A549 (cell line): ENCODE measurements around the gene LUZP2. TPM values are rescaled to one million over a fixed set of nuclear protein-coding genes. Genes with fewer than 3 reads are reported as not detected.

Experiments used
- ATAC-seq, 2 experiments: fragments of 200-7000 bp in 1 of 2; fragments of >200 bp in 1 of 2; cut with Nextera tagmentation in 1 of 2; cut with Tn5 transposase in 1 of 2; 3 replicates each; pipeline versions ENCODE4 v1.8.0 to v1.9.1; 2018 to 2020; ENCODE audit warnings: mild to moderate bottlenecking in 1 of 2, moderate library complexity in 1 of 2
- CTCF ChIA-PET: fragments of 300-600 bp; sonication (Branson Sonifier 250); formaldehyde crosslinking; extraction: SDS; loops from one replicate; lab custom pipeline; 2021; ENCODE audit warnings: antibody characterized with exemption, inconsistent platforms; lab: Yijun Ruan, JAX
- POLR2A ChIA-PET: fragments of 350-600 bp; formaldehyde crosslinking; extraction: SDS; loops from one replicate; lab custom pipeline; 2021; ENCODE audit warnings: antibody characterized with exemption, inconsistent platforms; lab: Yijun Ruan, JAX
- DNase-seq, 2 experiments: peaks; one replicate each; pipeline versions ENCODE4 v3.0.0 to v3.0.0-alpha.2; 2011 to 2016; ENCODE audit warnings: low read depth in 1 of 2, low spot score in 1 of 2
- FAIRE-seq: peaks from 2 replicates; lab custom pipeline; 2011; peaks lifted over from hg19 to GRCh38; lab: Jason Lieb, UNC
- H3K27ac ChIP-seq, 2 experiments: fragments of >200 bp; sonication (Bioruptor Twin); formaldehyde crosslinking; 3 replicates each; pipeline ENCODE4 v1.5.1; 2016 to 2017
- H3K4me1 ChIP-seq: fragments of >200 bp; sonication (Bioruptor Twin); formaldehyde crosslinking; 3 replicates; pipeline ENCODE4 v1.6.1; 2016
- H3K4me2 ChIP-seq: fragments of >200 bp; sonication (Bioruptor Twin); formaldehyde crosslinking; 3 replicates; pipeline ENCODE4 v1.6.1; 2016
- H3K4me3 ChIP-seq: fragments of >200 bp; sonication (Bioruptor Twin); formaldehyde crosslinking; 3 replicates; pipeline ENCODE4 v1.5.1; 2016
- H3K9me3 ChIP-seq: fragments of >200 bp; sonication (Bioruptor Twin); formaldehyde crosslinking; 3 replicates; pipeline ENCODE4 v1.6.1; 2016
- BHLHE40 ChIP-seq: IDR thresholded peaks from 2 replicates; pipeline ENCODE4 v1.6.1; 2012; ENCODE audit warnings: low read depth, low read length, inconsistent platforms
- CBX2 ChIP-seq: fragments of 200-600 bp; sonication (generic); IDR thresholded peaks from 2 replicates; pipeline ENCODE4 v1.6.1; 2016; ENCODE audit warnings: low read depth, mild to moderate bottlenecking, borderline replicate concordance
- CBX8 ChIP-seq: fragments of 200-600 bp; sonication (generic); IDR thresholded peaks from 2 replicates; pipeline ENCODE4 v1.6.1; 2016
- CHD4 ChIP-seq: fragments of 200-600 bp; sonication (generic); IDR thresholded peaks from 2 replicates; pipeline ENCODE4 v1.6.1; 2016; ENCODE audit warnings: antibody characterized with exemption, mild to moderate bottlenecking, borderline replicate concordance
- E2F6 ChIP-seq: IDR thresholded peaks from 2 replicates; pipeline ENCODE4 v1.6.1; 2012; ENCODE audit warnings: low read depth, borderline replicate concordance
- EHMT2 ChIP-seq: fragments of 200-600 bp; sonication (generic); IDR thresholded peaks from 2 replicates; pipeline ENCODE4 v1.6.1; 2016; ENCODE audit warnings: antibody characterized with exemption, low read depth, mild to moderate bottlenecking, moderate library complexity
- EP300 ChIP-seq, 2 experiments: fragments of >200 bp; sonication (Bioruptor Twin); formaldehyde crosslinking; IDR thresholded peaks; 2 replicates in 1 of 2; 3 replicates in 1 of 2; pipeline ENCODE4 v1.6.1; 2016 to 2017
- ESRRA ChIP-seq: fragments of 150-350 bp; IDR thresholded peaks from 2 replicates; pipeline ENCODE4 v1.6.1; 2014; ENCODE audit warnings: mild to moderate bottlenecking, low read length, borderline replicate concordance
- FOSB ChIP-seq: fragments of 250-450 bp; sonication (Bioruptor Pico); IDR thresholded peaks from 2 replicates; pipeline ENCODE4 v1.5.0; 2020; ENCODE audit warnings: mild to moderate bottlenecking, moderate library complexity
- FOSL2 ChIP-seq, 2 experiments: fragments of 450-650 bp in 1 of 2; fragments of >200 bp in 1 of 2; sonication (Bioruptor Twin) in 1 of 2; formaldehyde crosslinking; IDR thresholded peaks; 2 replicates each; pipeline versions ENCODE4 v1.5.0 to v1.6.1; 2016 to 2020; ENCODE audit warnings: mild to moderate bottlenecking in 1 of 2, moderate library complexity in 1 of 2
- HES2 ChIP-seq: fragments of >200 bp; sonication (Bioruptor Twin); formaldehyde crosslinking; IDR thresholded peaks from 2 replicates; pipeline ENCODE4 v1.6.1; 2016
- HEYL ChIP-seq: fragments of 250-450 bp; sonication (Bioruptor Pico); IDR thresholded peaks from 2 replicates; pipeline ENCODE4 v1.8.0; 2021; ENCODE audit warnings: mild to moderate bottlenecking, moderate library complexity
- HOXB5 ChIP-seq: fragments of 250-450 bp; sonication (Bioruptor Pico); IDR thresholded peaks from 2 replicates; pipeline ENCODE4 v1.5.0; 2020; ENCODE audit warnings: mild to moderate bottlenecking, moderate library complexity
- KDM1A ChIP-seq: fragments of 200-600 bp; sonication (generic); IDR thresholded peaks from 2 replicates; pipeline ENCODE4 v1.6.1; 2016; ENCODE audit warnings: low read depth, mild to moderate bottlenecking
- NFE2L2 ChIP-seq: fragments of 150-350 bp; conservative IDR thresholded peaks from 2 replicates; pipeline ENCODE4 v1.6.1; 2014; ENCODE audit warnings: low read length
- PBX3 ChIP-seq: IDR thresholded peaks from 2 replicates; pipeline ENCODE4 v1.6.1; 2012
- RAD21 ChIP-seq, 2 experiments: fragments of >200 bp in 1 of 2; sonication (Bioruptor Twin) in 1 of 2; formaldehyde crosslinking in 1 of 2; IDR thresholded peaks in 1 of 2; conservative IDR thresholded peaks in 1 of 2; 2 replicates in 1 of 2; 3 replicates in 1 of 2; pipeline ENCODE4 v1.6.1; 2012 to 2018; ENCODE audit warnings: inconsistent platforms in 1 of 2
- RARB ChIP-seq: fragments of 250-450 bp; sonication (Bioruptor Pico); IDR thresholded peaks from 2 replicates; pipeline ENCODE4 v1.8.0; 2021; ENCODE audit warnings: mild to moderate bottlenecking, moderate library complexity
- RNF2 ChIP-seq: fragments of 200-600 bp; sonication (generic); IDR thresholded peaks from 2 replicates; pipeline ENCODE4 v1.6.1; 2016; ENCODE audit warnings: low read depth, mild to moderate bottlenecking, antibody characterized with exemption, moderate library complexity, borderline replicate concordance
- SMC3 ChIP-seq: fragments of >200 bp; sonication (Bioruptor Twin); formaldehyde crosslinking; IDR thresholded peaks from 3 replicates; pipeline ENCODE4 v1.6.1; 2018; ENCODE audit warnings: inconsistent platforms
- TFCP2L1 ChIP-seq: fragments of 250-450 bp; sonication (Bioruptor Pico); IDR thresholded peaks from 2 replicates; pipeline ENCODE4 v1.5.0; 2021; ENCODE audit warnings: mild to moderate bottlenecking
- TP53 ChIP-seq: fragments of 250-450 bp; sonication (Bioruptor Pico); IDR thresholded peaks from 2 replicates; pipeline ENCODE4 v1.5.0; 2021; ENCODE audit warnings: mild to moderate bottlenecking, moderate library complexity
- ZNF302 ChIP-seq: fragments of 250-450 bp; sonication (Bioruptor Pico); IDR thresholded peaks from 2 replicates; pipeline ENCODE4 v1.9.0; 2021; ENCODE audit warnings: inconsistent platforms, mild to moderate bottlenecking, moderate library complexity
- ZSCAN20 ChIP-seq: fragments of 250-450 bp; sonication (Bioruptor Pico); IDR thresholded peaks from 2 replicates; pipeline ENCODE4 v1.8.0; 2022; ENCODE audit warnings: mild to moderate bottlenecking, moderate library complexity
- whole genome bisulfite sequencing: methylation state at CpG from one replicate; pipeline ENCODE4 v1.1.6; 2017; ENCODE audit errors: missing lambda C conversion rate; 5-methylcytosine and 5-hydroxymethylcytosine counted together
- polyA plus RNA-seq, 4 experiments: library from polyadenylated mRNA; depleted of rRNA in 3 of 4; stranded (reverse); fragments of >200 nt; fragmentation: RNase III in 1 of 4; extraction: RNeasy Plus Mini Kit Qiagen cat#74134 plus additional on column Dnase treatment in 1 of 4; gene quantifications; 2 replicates in 3 of 4; 3 replicates in 1 of 4; pipeline ENCODE4 v1.2.3, GENCODE V29; 2011 to 2017

The LUZP2 gene
- polyA plus RNA-seq, 2 of the 4 experiments (the other 2 are of a cell fraction), result not detected

GRCh38 chr11:24760681-24761080 is 263.8 kb downstream of the LUZP2 start (continued):
- TF ChIP-seq HES2 (no peak), TFCP2L1 (CRISPR knock-in tag) (no peak), HOXB5 (CRISPR knock-in tag) (no peak)

GRCh38 chr11:24762076-24762475 is 265.2 kb downstream of the LUZP2 start:
- POLR2A ChIA-PET, result no interaction called here
- no peak for DNase-seq
- CTCF ChIA-PET, result no interaction called here
- no peak for TF ChIP-seq RAD21 (conservative IDR thresholded peaks at IDR 0.05 in 1 of 2, IDR thresholded peaks at IDR 0.05 in 1 of 2)
- no peak for TF ChIP-seq PBX3
- TF ChIP-seq EP300 (IDR thresholded peaks at IDR 0.05), result no peak
- TF ChIP-seq TFCP2L1 (CRISPR knock-in tag), result no peak
- TF ChIP-seq FOSL2 (IDR thresholded peaks at IDR 0.05), result no peak
- TF ChIP-seq FOSL2 (CRISPR knock-in tag; IDR thresholded peaks at IDR 0.05), result no peak
- no peak for TF ChIP-seq RARB (CRISPR knock-in tag)
- no peak for TF ChIP-seq EHMT2
- no peak for TF ChIP-seq TP53 (CRISPR knock-in tag)
- TF ChIP-seq NFE2L2, result no peak
- no peak for TF ChIP-seq BHLHE40
- TF ChIP-seq CHD4, result no peak
- no peak for TF ChIP-seq ZNF302 (CRISPR knock-in tag)
- TF ChIP-seq RNF2, result no peak
- no peak for TF ChIP-seq CBX8
- TF ChIP-seq HEYL (CRISPR knock-in tag), result no peak
- no peak for TF ChIP-seq FOSB
- TF ChIP-seq KDM1A, result no peak
- no peak for TF ChIP-seq ESRRA
- TF ChIP-seq CBX2, result no peak
- no peak for TF ChIP-seq E2F6
- TF ChIP-seq, all 56 proteins: peak for 0
- ATAC-seq (no peak), FAIRE-seq (no peak)
- no peak overlapping the region for H3K4me3 ChIP-seq
- H3K4me2 ChIP-seq, result no peak overlapping the region
- no peaks in the 10 kb centered on the region for H3K4me1 ChIP-seq
- no peak overlapping the region for H3K27ac ChIP-seq
- 10% methylated on average over 2 of the region's 2 CpGs for WGBS
- no peaks in the 10 kb centered on the region for H3K9me3 ChIP-seq

- ChIA-PET POLR2A (no interaction called here), CTCF (no interaction called here)
- no peak overlapping the region for H3K4me2 ChIP-seq
- no peaks in the 10 kb centered on the region for H3K4me1 ChIP-seq
- TF ChIP-seq ZSCAN20 (CRISPR knock-in tag) (no peak), TFCP2L1 (CRISPR knock-in tag) (no peak), FOSB (no peak), SMC3 (no peak)
- WGBS, result 23% methylated on average over 3 of the region's 3 CpGs
- DNase-seq (no peak), FAIRE-seq (no peak), ATAC-seq (no peak)
- H3K9me3 ChIP-seq, result no peaks in the 10 kb centered on the region
- no peak overlapping the region for H3K27ac ChIP-seq
- H3K4me3 ChIP-seq, result no peak overlapping the region
Measured at GRCh38 chr11:24767411-24767810, 270.6 kb downstream of the LUZP2 start.
